K562 (cell line): ENCODE results near the gene KLK6. TPM values are rescaled to one million over a fixed set of nuclear protein-coding genes. Genes with fewer than 3 reads are reported as not detected.

Experiments used
- ATAC-seq: fragments of 200-7000 bp; cut with Tn5 transposase; 3 replicates; pipeline ENCODE4 v1.9.1; 2020; ENCODE audit warnings: moderate library complexity
- BruUV-seq: library from RNA; stranded (reverse); fragments of 400-500 nt; replicated peaks from 2 replicates; lab custom pipeline; 2021; lab: Mats Ljungman, UMichigan
- CTCF ChIA-PET: fragments of 300-600 bp; formaldehyde crosslinking; extraction: SDS; loops from one replicate; lab custom pipeline; 2021; ENCODE audit warnings: low intra/inter-chr PET ratio; lab: Yijun Ruan, JAX
- POLR2A ChIA-PET: fragments of 300-600, 350-650 bp; sonication (Branson Sonifier 250); formaldehyde crosslinking; extraction: SDS; loops from one replicate; lab custom pipeline; 2021; ENCODE audit warnings: antibody characterized with exemption, inconsistent platforms; lab: Yijun Ruan, JAX
- DNase-seq, 4 experiments: peaks; one replicate each; pipeline versions ENCODE4 v3.0.0 to v3.0.0-alpha.2; 2011 to 2018; ENCODE audit warnings: low spot score in 3 of 4, mixed read lengths in 3 of 4; ENCODE audit errors: extremely low read depth in 1 of 4
- FAIRE-seq: peaks from 2 replicates; lab custom pipeline; 2011; peaks lifted over from hg19 to GRCh38; lab: Jason Lieb, UNC
- H2AFZ ChIP-seq: 2 replicates; pipeline ENCODE4 v1.6.0; 2011; ENCODE audit warnings: low read depth, low read length, control low read depth, inconsistent platforms
- H3K27ac ChIP-seq: fragments of 200-600 bp; 3 replicates; pipeline ENCODE4 v1.8.0; 2011; ENCODE audit warnings: low read depth, mild to moderate bottlenecking, control low read depth, inconsistent platforms, low read length, moderate library complexity, mixed read lengths; ENCODE audit errors: extremely low read depth
- H3K27me3 ChIP-seq, 2 experiments: fragments of 300-600 bp in 1 of 2; 2 replicates in 1 of 2; 3 replicates in 1 of 2; pipeline versions ENCODE4 v1.6.0 to v1.8.0; 2011; ENCODE audit warnings: inconsistent platforms in 2 of 2, low read length in 2 of 2, mild to moderate bottlenecking in 1 of 2, mixed read lengths in 1 of 2, moderate library complexity in 1 of 2; ENCODE audit not compliant: control insufficient read depth in 2 of 2, insufficient read depth in 2 of 2
- H3K36me3 ChIP-seq: fragments of 300-600 bp; 3 replicates; pipeline ENCODE4 v1.8.0; 2011; ENCODE audit warnings: mild to moderate bottlenecking, low read length, inconsistent platforms; ENCODE audit not compliant: control insufficient read depth, insufficient read depth
- H3K4me1 ChIP-seq, 2 experiments: fragments of 200-600 bp in 1 of 2; replicated peaks in 1 of 2; 2 replicates in 1 of 2; 3 replicates in 1 of 2; pipeline versions ENCODE4 v1.5.1 to v1.8.0; 2011; ENCODE audit warnings: inconsistent platforms in 2 of 2, low read length in 2 of 2, mild to moderate bottlenecking in 1 of 2, mixed read lengths in 1 of 2, moderate library complexity in 1 of 2; ENCODE audit not compliant: control insufficient read depth in 2 of 2, insufficient read depth in 2 of 2
- H3K4me2 ChIP-seq: 2 replicates; pipeline ENCODE4 v1.6.1; 2011; ENCODE audit warnings: low read length, control low read depth, inconsistent platforms, mixed read lengths; ENCODE audit not compliant: insufficient read depth
- H3K4me3 ChIP-seq: fragments of 200-600 bp; sonication (generic), shearing (Covaris generic); 2 replicates; pipeline ENCODE4 v1.5.1; 2016; ENCODE audit warnings: control low read depth, inconsistent platforms
- H3K79me2 ChIP-seq: fragments of 200-600 bp; 3 replicates; pipeline ENCODE4 v1.8.0; 2011; ENCODE audit warnings: low read length, inconsistent platforms; ENCODE audit not compliant: control insufficient read depth, insufficient read depth
- H3K9ac ChIP-seq, 2 experiments: 2 replicates each; pipeline versions ENCODE4 v1.6.0 to v1.6.1; 2011; ENCODE audit warnings: low read depth in 2 of 2, low read length in 2 of 2, control low read depth in 1 of 2, inconsistent platforms in 1 of 2, mild to moderate bottlenecking in 1 of 2, mixed read lengths in 1 of 2; ENCODE audit not compliant: insufficient read depth in 1 of 2
- H3K9me1 ChIP-seq: one replicate; pipeline ENCODE4 v1.6.0; 2011; ENCODE audit warnings: inconsistent platforms, mild to moderate bottlenecking, low read length, moderate library complexity; ENCODE audit not compliant: control insufficient read depth, insufficient read depth
- H3K9me3 ChIP-seq: replicated peaks from 2 replicates; pipeline ENCODE4 v1.5.1; 2011; ENCODE audit warnings: low read depth, low read length, inconsistent platforms; ENCODE audit not compliant: control insufficient read depth, insufficient read depth
- H4K20me1 ChIP-seq: replicated peaks from 2 replicates; pipeline ENCODE4 v1.6.1; 2011; ENCODE audit warnings: low read length, inconsistent platforms, mixed read lengths; ENCODE audit not compliant: control insufficient read depth, insufficient read depth
- CBX8 ChIP-seq: fragments of 200-600 bp; sonication (generic); IDR thresholded peaks from 2 replicates; pipeline ENCODE4 v1.6.1; 2012; ENCODE audit warnings: borderline replicate concordance, mixed run types, low read depth, mild to moderate bottlenecking, moderate library complexity, mixed read lengths, low read length, control low read depth, inconsistent platforms; ENCODE audit not compliant: poor library complexity, severe bottlenecking; ENCODE audit errors: extremely low read depth
- ETV6 ChIP-seq, 3 experiments: fragments of 150-350 bp in 1 of 3; sonication (generic) in 1 of 3; formaldehyde crosslinking in 1 of 3; IDR thresholded peaks; 2 replicates each; pipeline versions ENCODE4 v1.6.1 to v1.8.0; 2014 to 2022; ENCODE audit warnings: borderline replicate concordance in 2 of 3, low read depth in 2 of 3, antibody characterized with exemption in 1 of 3, low read length in 1 of 3, mild to moderate bottlenecking in 1 of 3, missing genetic modification reagents in 1 of 3
- FOXA1 ChIP-seq: fragments of 450-650 bp; IDR thresholded peaks from 2 replicates; pipeline ENCODE4 v1.6.1; 2016; ENCODE audit warnings: mild to moderate bottlenecking, borderline replicate concordance
- GATAD2B ChIP-seq: fragments of 450-650 bp; IDR thresholded peaks from 2 replicates; pipeline ENCODE4 v1.6.1; 2017; ENCODE audit warnings: mild to moderate bottlenecking, borderline replicate concordance
- PHF8 ChIP-seq: fragments of 200-600 bp; sonication (generic); IDR thresholded peaks from 2 replicates; pipeline ENCODE4 v1.6.1; 2012; ENCODE audit warnings: mixed run types, mild to moderate bottlenecking, inconsistent platforms, low read length, moderate library complexity, borderline replicate concordance
- POLR2G ChIP-seq: fragments of 200-400 bp; formaldehyde crosslinking; IDR thresholded peaks from 2 replicates; pipeline ENCODE4 v1.6.1; 2017; ENCODE audit warnings: low read depth, mild to moderate bottlenecking, antibody characterized with exemption, low read length, moderate library complexity
- SRSF3 ChIP-seq: fragments of 200-400 bp; formaldehyde crosslinking; IDR thresholded peaks from 2 replicates; pipeline ENCODE4 v1.6.1; 2016; ENCODE audit warnings: mild to moderate bottlenecking, low read length, moderate library complexity; ENCODE audit not compliant: insufficient read depth
- TAF15 ChIP-seq: fragments of 200-400 bp; formaldehyde crosslinking; IDR thresholded peaks from 2 replicates; pipeline ENCODE4 v1.6.1; 2017; ENCODE audit warnings: mild to moderate bottlenecking, low read depth, low read length, moderate library complexity
- TCFL5 ChIP-seq: fragments of 250-450 bp; sonication (Bioruptor Pico); conservative IDR thresholded peaks from 2 replicates; pipeline ENCODE4 v1.6.1; 2021; ENCODE audit warnings: mild to moderate bottlenecking, moderate library complexity, matching md5 sums
- ZNF511 ChIP-seq: sonication (generic); formaldehyde crosslinking; IDR thresholded peaks from 2 replicates; pipeline ENCODE4 v1.8.0; 2022; ENCODE audit warnings: mild to moderate bottlenecking, missing genetic modification reagents
- WGBS: fragments of 100-300 bp; shearing (Covaris generic); methylation state at CpG from one replicate; pipeline ENCODE4 v1.1.6; 2016; ENCODE audit warnings: low coverage, mixed read lengths; ENCODE audit not compliant: insufficient coverage; ENCODE audit errors: missing lambda C conversion rate; 5-methylcytosine and 5-hydroxymethylcytosine counted together
- in situ Hi-C: fragments of 300-500 bp; cut with MboI; formaldehyde crosslinking; loops from 4 replicates; pipeline ENCODE4 v1.15.0; 2018; ENCODE audit warnings: inconsistent platforms, mixed read lengths
- intact Hi-C: fragments of 100-400 bp; cut with micrococcal nuclease; formaldehyde crosslinking; loops from 2 replicates; pipeline ENCODE4 v1.14.2; 2022
- polyA plus RNA-seq, 8 experiments: library from polyadenylated mRNA; depleted of rRNA in 4 of 8; stranded (reverse) in 5 of 8; unstranded in 3 of 8; fragments of >200 nt; fragmentation: Nextera tagmentation in 2 of 8; fragmentation: Illumina TruSeq in 1 of 8; extraction: Ambion mirVana in 2 of 8; extraction: Trizol in 1 of 8; gene quantifications; 2 replicates each; pipeline versions ENCODE4 v1.2.1 to v1.2.3, GENCODE V29; 2011 to 2014; ENCODE audit warnings: inconsistent platforms in 1 of 8, missing spikeins in 1 of 8
- total RNA-seq, 7 experiments: library from RNA; depleted of rRNA in 6 of 7; stranded (reverse); fragments of >200 nt in 6 of 7; fragmentation: Illumina TruSeq in 2 of 7; extraction: Trizol in 2 of 7; gene quantifications; 2 replicates each; pipeline versions ENCODE4 v1.2.1 to v1.2.3, GENCODE V29; 2011 to 2021; ENCODE audit warnings: low replicate concordance in 1 of 7

KLK6 gene
- total and polyA plus RNA-seq, 9 of the 15 experiments (the other 6 are each of a cell fraction or from before 2014, with no cell fraction given): not detected

GRCh38 chr19:50967929-50968715, 1.3 kb downstream of the KLK6 start:
- Histone ChIP-seq H3K27ac (no peak overlapping the region), H3K9me3 (no peaks in the 10 kb centered on the region), H3K4me1 (peaks cover 0 to 10% of the 10 kb centered on the region in 2 experiments; a peak in 2 of 5 replicates), H3K27me3 (peaks cover 11 to 54% of the 10 kb centered on the region in 2 experiments; a peak in 4 of 5 replicates), H3K4me3 (no peak overlapping the region), H4K20me1 (no peaks in the 10 kb centered on the region), H3K9me1 (no peaks in the 10 kb centered on the region), H3K79me2 (no peaks in the 10 kb centered on the region), H3K36me3 (no peaks in the 10 kb centered on the region), H3K9ac (no peak overlapping the region), H3K4me2 (no peak overlapping the region), H2AFZ (no peak overlapping the region)
- ATAC-seq (no peak), FAIRE-seq (no peak), DNase-seq (no peak)
- intact Hi-C loops (no loop called here), in situ Hi-C loops (no loop called here)
- ChIA-PET POLR2A (no interaction called here), CTCF (no interaction called here)
- BruUV-seq: no TSS peak
- WGBS: 10% methylated on average over 19 of the region's 20 CpGs
- no peak for TF ChIP-seq PHF8
- no peak for TF ChIP-seq ZNF511 (CRISPR knock-in tag)
- TF ChIP-seq GATAD2B: no peak
- TF ChIP-seq SRSF3: no peak
- no peak for TF ChIP-seq TCFL5 (CRISPR knock-in tag)
- TF ChIP-seq FOXA1: no peak
- no peak for TF ChIP-seq CBX8
- TF ChIP-seq TAF15: no peak
- no peak for TF ChIP-seq ETV6 (IDR thresholded peaks at IDR 0.05; ENCODE audit: borderline replicate concordance in 1 of 2, low read depth in 2 of 2, low read length in 1 of 2)
- TF ChIP-seq ETV6 (CRISPR knock-in tag; IDR thresholded peaks at IDR 0.05; ENCODE audit: borderline replicate concordance): no peak
- no peak for TF ChIP-seq POLR2G
